Lower leg skin (tissue), 4 donors: ENCODE results near the gene RPP25. TPM values are rescaled to one million over a fixed set of nuclear protein-coding genes. Genes with fewer than 3 reads are reported as not detected.

Source experiments
- DNase-seq, 2 donors: peaks; one replicate each; pipeline ENCODE4 v3.0.0-alpha.2; 2019; ENCODE audit warnings: low spot score in 2 of 2
- H3K4me3 ChIP-seq: fragments of 200-600 bp; sonication (generic); 2 replicates; pipeline ENCODE4 v1.5.1; 2017; ENCODE audit warnings: mild to moderate bottlenecking, low read depth; ENCODE audit not compliant: poor library complexity, severe bottlenecking
- CTCF ChIP-seq, 3 donors: fragments of 450-650 bp; IDR thresholded peaks; one replicate each; pipeline ENCODE4 v1.5.1; 2016; ENCODE audit warnings: antibody characterized with exemption in 3 of 3, mild to moderate bottlenecking in 3 of 3, moderate library complexity in 2 of 3
- POLR2A ChIP-seq, 2 donors: fragments of 450-650 bp; IDR thresholded peaks; one replicate each; pipeline ENCODE4 v1.6.1; 2016 to 2017; ENCODE audit warnings: antibody characterized with exemption in 2 of 2, mild to moderate bottlenecking in 1 of 2, moderate library complexity in 1 of 2
- WGBS, 2 donors: methylation state at CpG; one replicate each; pipeline ENCODE4 v1.1.5; 2018; 5-methylcytosine and 5-hydroxymethylcytosine counted together
- intact Hi-C: fragments of 100-400 bp; cut with DNase I; formaldehyde crosslinking; loops from one replicate; pipeline ENCODE4 v1.15.0; 2023; ENCODE audit warnings: low total_unique reads
- total RNA-seq, 4 donors: library from RNA; depleted of rRNA; stranded (reverse); fragments of >200 nt; gene quantifications; one replicate each; pipeline ENCODE4 v1.1.0, GENCODE V29; 2016

Gene RPP25
- total RNA-seq, 4 donors from 2014 or later: 5.4 to 10.6 (median 8.4) TPM

- TF ChIP-seq POLR2A (IDR thresholded peaks at IDR 0.05): no peak
- TF ChIP-seq CTCF (IDR thresholded peaks at IDR 0.05): no peak
- 46 to 51% methylated on average over 4 of the region's 4 CpGs for WGBS, 2 donors
- intact Hi-C loops: no loop called here
- H3K4me3 ChIP-seq: no peak overlapping the region
- no peak for DNase-seq
These were observed 21.0 kb upstream of the RPP25 start for GRCh38 chr15:74977599-74977998.

DNA sequence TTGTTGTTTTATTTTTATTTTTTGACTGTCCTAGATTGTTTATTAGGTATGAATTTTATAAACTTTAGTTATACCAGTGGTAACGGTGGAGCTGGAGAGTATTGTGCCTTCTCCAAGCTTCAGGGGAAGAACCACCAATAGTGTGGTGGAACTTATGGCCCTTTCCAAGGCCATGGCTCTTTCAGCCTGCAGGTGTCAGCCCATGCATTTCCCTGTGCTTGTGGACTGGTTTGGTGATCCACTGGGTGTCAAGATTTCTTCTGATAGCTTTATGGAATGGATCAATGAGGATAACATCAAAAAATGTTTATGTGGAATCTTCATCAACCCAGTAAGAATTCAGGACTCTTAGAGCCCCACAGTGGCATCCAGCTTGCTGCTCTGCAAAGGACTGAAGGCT is 19.6 kb upstream of the RPP25 start:
- H3K4me3 ChIP-seq: no peak overlapping the region
- 60 to 74% methylated on average over 1 of the region's 1 CpG for WGBS, 2 donors

DNA sequence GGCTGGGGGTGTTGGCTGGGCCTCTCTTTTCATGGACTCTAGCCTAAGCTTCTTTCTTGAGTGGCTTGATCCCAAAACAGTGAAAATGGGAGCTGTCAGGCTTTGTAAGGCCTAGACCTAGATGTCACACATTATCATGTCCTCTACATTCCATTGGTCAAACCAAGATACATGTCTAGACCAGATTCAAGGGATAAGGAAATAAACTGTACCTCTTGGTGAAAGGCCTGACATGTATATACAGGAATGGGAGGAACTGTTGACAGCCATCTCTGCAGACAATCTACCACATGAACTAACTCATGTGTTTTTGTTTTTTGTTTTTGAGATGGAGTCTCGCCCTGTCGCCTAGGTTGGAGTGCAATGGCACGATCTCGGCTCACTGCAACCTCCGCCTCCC is 11.1 kb upstream of the RPP25 start:
- intact Hi-C loops: no loop called here
- 94% methylated on average over 5 of the region's 5 CpGs for WGBS, 2 donors
- H3K4me3 ChIP-seq: no peak overlapping the region
- DNase-seq: no peak
- no peak for TF ChIP-seq CTCF (IDR thresholded peaks at IDR 0.05)
- TF ChIP-seq POLR2A (IDR thresholded peaks at IDR 0.05): no peak

More for the DNA sequence above, 19.6 kb upstream of the RPP25 start:
- intact Hi-C loops: no loop called here
- no peak for DNase-seq
- TF ChIP-seq POLR2A (IDR thresholded peaks at IDR 0.05): no peak
- TF ChIP-seq CTCF (IDR thresholded peaks at IDR 0.05): no peak

DNA sequence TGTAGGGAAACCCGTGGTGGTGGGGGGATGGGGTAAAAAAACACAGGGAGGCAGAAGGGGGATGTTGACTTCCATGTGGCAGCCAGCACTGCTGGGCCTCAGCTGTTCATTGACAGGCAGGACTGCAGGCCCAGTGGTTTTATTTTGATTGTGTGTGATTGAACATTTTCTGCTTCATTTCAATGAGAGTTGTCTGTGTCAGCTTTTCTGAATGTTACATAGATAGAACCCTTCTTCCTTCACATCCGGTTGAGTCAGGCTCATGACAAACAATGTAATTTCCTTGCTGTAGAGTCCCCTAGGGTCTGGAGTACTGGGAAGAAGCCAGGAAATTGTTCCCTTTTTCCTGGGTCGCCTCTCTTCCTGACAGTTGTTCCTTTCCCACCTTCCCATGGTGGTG is 8.2 kb upstream of the RPP25 start:
- WGBS, 2 donors: 12 to 19% methylated on average over 3 of the region's 3 CpGs
- TF ChIP-seq POLR2A (IDR thresholded peaks at IDR 0.05) (no peak), CTCF (IDR thresholded peaks at IDR 0.05) (no peak)
- intact Hi-C loops: no loop called here
- DNase-seq: no peak
- H3K4me3 ChIP-seq: no peak overlapping the region

DNA sequence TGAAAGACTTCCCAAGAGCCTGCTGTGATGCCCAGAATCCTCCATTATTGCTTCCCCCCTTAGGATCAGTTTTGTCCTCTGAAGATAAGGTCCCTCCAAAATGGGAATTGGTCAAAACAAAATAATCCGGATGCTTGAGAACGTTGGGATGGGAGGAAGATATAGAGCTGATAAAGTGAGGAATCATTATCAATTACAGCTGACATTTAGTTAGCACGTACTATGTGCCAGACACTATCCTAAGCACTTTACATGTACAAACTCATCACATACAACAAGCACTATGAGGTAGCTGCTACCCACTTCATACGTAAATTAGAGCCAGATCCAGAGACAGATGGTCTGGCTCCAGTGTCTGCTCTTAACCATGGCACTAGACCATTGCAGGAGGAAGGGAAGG is 6.6 kb upstream of the RPP25 start:
- no peak for DNase-seq
- WGBS, 2 donors: 86 to 87% methylated on average over 4 of the region's 4 CpGs
- intact Hi-C loops: no loop called here
- TF ChIP-seq CTCF (IDR thresholded peaks at IDR 0.05): no peak
- TF ChIP-seq POLR2A (IDR thresholded peaks at IDR 0.05): no peak
- no peak overlapping the region for H3K4me3 ChIP-seq

DNA sequence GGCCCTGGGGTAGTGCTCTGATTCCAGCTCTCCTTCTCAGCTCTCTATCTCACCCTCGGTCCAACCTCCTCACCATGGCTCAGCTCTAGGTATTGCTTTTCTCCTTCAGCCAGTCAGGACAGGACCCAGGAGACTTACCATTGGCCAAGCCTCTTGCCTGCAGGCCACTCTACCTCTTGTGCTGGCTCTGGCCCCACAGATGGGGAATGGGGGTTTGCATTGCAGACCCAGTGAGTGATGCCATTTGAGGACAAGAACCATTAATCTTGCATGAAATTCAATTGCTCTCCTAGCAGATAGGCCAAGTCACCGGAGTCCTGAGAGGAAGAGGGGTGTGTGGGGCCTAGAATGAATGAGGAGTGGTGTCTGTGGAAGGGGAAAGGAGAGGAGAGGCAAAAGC is 6.1 kb upstream of the RPP25 start:
- H3K4me3 ChIP-seq: no peak overlapping the region
- intact Hi-C loops: no loop called here
- TF ChIP-seq POLR2A (IDR thresholded peaks at IDR 0.05) (no peak), CTCF (IDR thresholded peaks at IDR 0.05) (no peak)
- WGBS, 2 donors: 44 to 55% methylated on average over 2 of the region's 2 CpGs
- no peak for DNase-seq
